Activated CD8-positive, alpha-beta T cell treated with anti-CD3 and anti-CD28 coated beads for 36 hours (primary cell): Measurements from ENCODE around the gene B3GALNT1. TPM values are rescaled to one million over a fixed set of nuclear protein-coding genes. Genes with fewer than 3 reads are reported as not detected.

Experiments
- ATAC-seq: fragments of 200-7000 bp; cut with Tn5 transposase; one replicate; pipeline ENCODE4 v1.10.0; 2021; ENCODE audit warnings: mild to moderate bottlenecking, moderate library complexity
- CTCF ChIA-PET: fragments of 350-600 bp; sonication (Branson Sonifier 250); formaldehyde crosslinking; loops from one replicate; lab custom pipeline; 2021; ENCODE audit warnings: antibody characterized with exemption; lab: Charles Lee
- POLR2A ChIA-PET: fragments of 350-600 bp; sonication (Branson Sonifier 250); formaldehyde crosslinking; loops from one replicate; lab custom pipeline; 2021; ENCODE audit warnings: antibody characterized with exemption; lab: Charles Lee
- DNase-seq: peaks from one replicate; pipeline ENCODE4 v3.0.0-alpha.2; 2020
- H3K27ac Mint-ChIP-seq: one replicate; pipeline ENCODE4 v1.8.0; 2021; ENCODE audit warnings: mild to moderate bottlenecking, mixed read lengths
- H3K27me3 Mint-ChIP-seq: one replicate; pipeline ENCODE4 v1.8.0; 2021; ENCODE audit warnings: mixed read lengths
- H3K36me3 Mint-ChIP-seq: one replicate; pipeline ENCODE4 v1.8.0; 2021; ENCODE audit warnings: low read depth, mixed read lengths
- H3K4me1 Mint-ChIP-seq: one replicate; pipeline ENCODE4 v1.8.0; 2021; ENCODE audit warnings: low read depth, mixed read lengths
- H3K4me3 Mint-ChIP-seq: one replicate; pipeline ENCODE4 v1.8.0; 2021; ENCODE audit warnings: mild to moderate bottlenecking, moderate library complexity, mixed read lengths
- H3K9me3 Mint-ChIP-seq: one replicate; pipeline ENCODE4 v1.8.0; 2021; ENCODE audit warnings: mixed read lengths
- intact Hi-C: fragments of 100-400 bp; cut with micrococcal nuclease; formaldehyde crosslinking; loops from one replicate; pipeline ENCODE4 v1.10.0; 2022
- total RNA-seq, 2 experiments: library from RNA; stranded (reverse); gene quantifications; one replicate each; pipeline ENCODE4 v1.2.3, GENCODE V29; 2021
- TF ChIP-seq, protein P1 (sequence below): fragments of 200-600 bp; IDR thresholded peaks from one replicate; pipeline ENCODE4 v1.8.0; 2022; ENCODE audit warnings: antibody characterized with exemption, mild to moderate bottlenecking

The B3GALNT1 gene
- total RNA-seq, 2 experiments from 2014 or later = 2.2 to 3.2 TPM

DNA sequence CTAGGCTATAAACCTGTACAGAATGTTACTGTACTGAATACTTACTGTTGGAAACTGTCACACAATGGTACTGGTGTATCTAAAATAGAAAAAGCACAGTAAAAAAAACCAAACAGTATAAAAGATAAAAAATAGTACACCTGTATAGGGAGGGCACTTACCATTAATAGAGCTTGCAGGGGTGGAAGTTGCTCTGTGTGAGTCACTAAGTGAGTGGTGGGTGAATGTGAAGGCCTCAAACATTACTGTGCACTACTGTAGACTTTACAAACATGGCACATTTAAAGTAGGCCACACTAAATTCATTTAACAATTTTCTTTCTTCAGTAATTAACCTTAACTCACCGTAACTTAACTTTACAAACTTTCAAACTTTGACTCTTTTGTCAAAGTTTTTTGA is 22.0 kb downstream of the B3GALNT1 start:
- ATAC-seq (no peak), DNase-seq (no peak)
- Mint-ChIP-seq H3K4me3 (no peak overlapping the region), H3K27ac (no peak overlapping the region), H3K36me3 (no peaks in the 10 kb centered on the region), H3K4me1 (peaks cover 13% of the 10 kb centered on the region), H3K27me3 (peaks cover 3% of the 10 kb centered on the region), H3K9me3 (no peaks in the 10 kb centered on the region)
- intact Hi-C loops = no loop called here
- POLR2A ChIA-PET = interaction anchor here (0.9 to 1.2 kb wide), 2 partner anchors 17 to 20 kb away, joined by 3 read pairs; no protein-coding TSS in a partner anchor
- TF ChIP-seq, protein P1, sequence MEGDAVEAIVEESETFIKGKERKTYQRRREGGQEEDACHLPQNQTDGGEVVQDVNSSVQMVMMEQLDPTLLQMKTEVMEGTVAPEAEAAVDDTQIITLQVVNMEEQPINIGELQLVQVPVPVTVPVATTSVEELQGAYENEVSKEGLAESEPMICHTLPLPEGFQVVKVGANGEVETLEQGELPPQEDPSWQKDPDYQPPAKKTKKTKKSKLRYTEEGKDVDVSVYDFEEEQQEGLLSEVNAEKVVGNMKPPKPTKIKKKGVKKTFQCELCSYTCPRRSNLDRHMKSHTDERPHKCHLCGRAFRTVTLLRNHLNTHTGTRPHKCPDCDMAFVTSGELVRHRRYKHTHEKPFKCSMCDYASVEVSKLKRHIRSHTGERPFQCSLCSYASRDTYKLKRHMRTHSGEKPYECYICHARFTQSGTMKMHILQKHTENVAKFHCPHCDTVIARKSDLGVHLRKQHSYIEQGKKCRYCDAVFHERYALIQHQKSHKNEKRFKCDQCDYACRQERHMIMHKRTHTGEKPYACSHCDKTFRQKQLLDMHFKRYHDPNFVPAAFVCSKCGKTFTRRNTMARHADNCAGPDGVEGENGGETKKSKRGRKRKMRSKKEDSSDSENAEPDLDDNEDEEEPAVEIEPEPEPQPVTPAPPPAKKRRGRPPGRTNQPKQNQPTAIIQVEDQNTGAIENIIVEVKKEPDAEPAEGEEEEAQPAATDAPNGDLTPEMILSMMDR = no peak
- CTCF ChIA-PET = no interaction called here

DNA sequence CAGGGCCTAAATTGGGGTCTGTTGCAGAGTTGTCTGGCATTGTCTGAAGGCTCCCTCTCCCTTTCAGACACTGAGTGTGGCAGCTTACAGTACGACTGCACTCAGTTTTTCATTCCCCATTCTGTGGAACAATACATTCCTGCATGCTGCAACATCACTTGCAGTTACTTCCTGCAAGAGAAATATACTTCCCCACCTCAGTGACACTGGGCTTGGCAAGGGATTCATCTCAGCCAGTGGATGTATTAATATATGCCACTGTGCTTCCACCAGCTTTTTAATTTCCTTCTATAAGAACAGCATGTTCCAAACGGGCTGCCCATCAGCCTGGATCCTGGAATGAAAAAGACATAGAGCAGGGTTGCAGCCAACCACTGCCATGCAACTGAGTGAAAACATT is 23.1 kb downstream of the B3GALNT1 start:
- no peak for ATAC-seq

DNA sequence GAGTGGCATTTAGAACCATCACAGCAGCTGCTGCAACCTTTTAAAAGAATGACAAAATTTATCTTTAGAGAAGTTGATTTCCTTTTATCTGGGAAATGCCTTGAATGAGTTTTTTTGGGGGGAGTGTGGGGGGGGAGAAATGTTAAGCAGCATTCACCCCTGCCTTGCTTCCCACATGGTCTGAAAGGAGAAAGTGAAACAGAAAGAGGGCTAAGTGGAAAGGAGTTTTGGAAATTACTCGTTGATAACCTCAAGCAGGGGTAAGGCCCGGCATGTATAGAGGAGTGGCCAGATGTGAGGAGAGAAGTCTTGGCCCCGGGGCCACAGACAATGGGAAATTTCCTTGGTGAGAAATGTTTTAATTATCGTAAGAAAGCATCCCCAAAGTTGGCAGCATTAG is 23.5 kb downstream of the B3GALNT1 start:
- CTCF ChIA-PET = no interaction called here
- ATAC-seq = peak; percentile 76
- Mint-ChIP-seq H3K36me3 (no peaks in the 10 kb centered on the region), H3K27me3 (peaks cover 5% of the 10 kb centered on the region), H3K9me3 (no peaks in the 10 kb centered on the region), H3K4me1 (peaks cover 21% of the 10 kb centered on the region), H3K4me3 (no peak overlapping the region), H3K27ac (no peak overlapping the region)
- TF ChIP-seq, protein P1 = no peak
- POLR2A ChIA-PET = no interaction called here
- DNase-seq = no peak
- intact Hi-C loops = no loop called here

More for the DNA sequence above, 23.1 kb downstream of the B3GALNT1 start:
- Mint-ChIP-seq H3K27ac (no peak overlapping the region), H3K9me3 (no peaks in the 10 kb centered on the region), H3K4me1 (peaks cover 21% of the 10 kb centered on the region), H3K4me3 (no peak overlapping the region), H3K27me3 (peaks cover 3% of the 10 kb centered on the region), H3K36me3 (no peaks in the 10 kb centered on the region)
- TF ChIP-seq, protein P1 = no peak
- CTCF ChIA-PET = no interaction called here
- POLR2A ChIA-PET = interaction anchor here (1.2 kb wide), 1 partner anchor 21 kb away, joined by 3 read pairs; no protein-coding TSS in a partner anchor
- intact Hi-C loops = no loop called here
- no peak for DNase-seq

DNA sequence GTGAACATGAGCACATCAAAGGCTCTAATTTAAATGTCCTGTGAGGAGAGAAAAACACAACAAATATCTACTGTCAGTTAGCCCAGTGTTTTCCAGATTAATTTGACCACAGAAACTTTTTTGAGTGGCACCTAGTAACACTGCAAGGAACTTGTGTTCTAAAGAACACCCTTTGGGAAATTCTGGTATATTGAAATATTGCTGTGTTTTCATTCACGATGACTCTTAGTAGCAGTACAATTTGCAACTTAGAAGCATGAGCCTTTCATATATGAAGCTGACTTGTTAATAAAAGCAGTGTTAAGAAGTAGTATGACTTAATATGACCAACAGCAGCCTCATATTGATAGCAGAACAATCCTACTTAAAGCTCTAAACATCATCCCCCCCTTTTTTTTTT is 32.0 kb downstream of the B3GALNT1 start:
- CTCF ChIA-PET = no interaction called here
- Mint-ChIP-seq H3K9me3 (no peaks in the 10 kb centered on the region), H3K27me3 (peaks cover 2% of the 10 kb centered on the region), H3K36me3 (no peaks in the 10 kb centered on the region), H3K27ac (peak overlapping the region; percentile 45), H3K4me3 (no peak overlapping the region), H3K4me1 (peaks cover 44% of the 10 kb centered on the region)
- intact Hi-C loops = loop anchor here (5.0 kb wide), 1 partner anchor 36 kb away; no protein-coding TSS in a partner anchor
- POLR2A ChIA-PET = no interaction called here
- TF ChIP-seq, protein P1 = no peak
- DNase-seq = no peak
- no peak for ATAC-seq

DNA sequence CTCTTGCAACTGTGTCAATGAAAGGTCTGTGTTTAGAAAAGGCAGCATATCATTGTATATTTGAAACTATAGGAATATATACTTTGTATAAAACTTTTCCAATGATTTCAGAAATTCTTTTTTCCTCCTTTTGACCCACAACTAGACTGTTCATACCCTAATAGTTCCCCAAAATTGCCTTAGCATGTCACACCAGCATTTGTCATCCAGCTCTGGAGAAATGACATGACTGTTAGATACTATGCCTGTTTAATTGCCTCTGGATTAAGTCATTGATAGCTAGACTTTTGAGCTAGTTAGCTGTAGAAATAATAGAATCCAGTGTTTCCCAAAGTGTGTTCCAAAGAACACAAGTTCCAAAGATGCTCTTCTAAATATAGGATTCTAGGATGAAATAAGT is 32.4 kb downstream of the B3GALNT1 start:
- Mint-ChIP-seq H3K4me3 (no peak overlapping the region), H3K27ac (peak overlapping the region; percentile 70)
- intact Hi-C loops = loop anchor here (5.0 kb wide), 1 partner anchor 35 kb away; no protein-coding TSS in a partner anchor

More for the DNA sequence above, 32.4 kb downstream of the B3GALNT1 start:
- H3K4me1 Mint-ChIP-seq = peaks cover 41% of the 10 kb centered on the region
- H3K27me3 Mint-ChIP-seq = peaks cover 2% of the 10 kb centered on the region
- no peaks in the 10 kb centered on the region for H3K36me3 Mint-ChIP-seq
- no peaks in the 10 kb centered on the region for H3K9me3 Mint-ChIP-seq
- ATAC-seq = no peak
- ChIA-PET POLR2A (no interaction called here), CTCF (no interaction called here)
- DNase-seq = no peak
- TF ChIP-seq, protein P1 = no peak
